Panc1 (cell line): Measurements from ENCODE around the gene TBCK. TPM values are rescaled to one million over a fixed set of nuclear protein-coding genes. Genes with fewer than 3 reads are reported as not detected.

Experiments
- ATAC-seq: fragments of 200-7000 bp; cut with Tn5 transposase; 2 replicates; pipeline ENCODE4 v1.9.1; 2020; ENCODE audit warnings: mild to moderate bottlenecking, moderate library complexity
- BruUV-seq: library from RNA; stranded (reverse); fragments of 400-500 nt; replicated peaks from 2 replicates; lab custom pipeline; 2021; lab: Mats Ljungman, UMichigan
- CTCF ChIA-PET: fragments of 300-600 bp; sonication (Branson Sonifier 250); formaldehyde crosslinking; loops from one replicate; lab custom pipeline; 2022; ENCODE audit warnings: antibody characterized with exemption; lab: Charles Lee
- POLR2A ChIA-PET: fragments of 300-600 bp; sonication (Branson Sonifier 250); formaldehyde crosslinking; loops from one replicate; lab custom pipeline; 2022; ENCODE audit warnings: antibody characterized with exemption; lab: Charles Lee
- DNase-seq: peaks from one replicate; pipeline ENCODE4 v3.0.0-alpha.2; 2010; ENCODE audit warnings: low read depth, low spot score
- H3K27ac ChIP-seq: 2 replicates; pipeline ENCODE4 v1.5.1; 2011; ENCODE audit warnings: mild to moderate bottlenecking, low read length, inconsistent platforms
- H3K27me3 ChIP-seq: fragments of 200-500 bp; sonication (Bioruptor generic); 2 replicates; pipeline ENCODE4 v1.6.0; 2014; ENCODE audit warnings: low read length, inconsistent platforms; ENCODE audit not compliant: control insufficient read depth, insufficient read depth
- H3K36me3 ChIP-seq: fragments of 200-500 bp; sonication (Bioruptor generic); 2 replicates; pipeline ENCODE4 v1.5.1; 2014; ENCODE audit warnings: inconsistent platforms, mild to moderate bottlenecking, low read length, moderate library complexity; ENCODE audit not compliant: control insufficient read depth, insufficient read depth
- H3K4me1 ChIP-seq: 2 replicates; pipeline ENCODE4 v1.5.1; 2011; ENCODE audit warnings: inconsistent platforms, mild to moderate bottlenecking, low read length, moderate library complexity; ENCODE audit not compliant: control insufficient read depth, insufficient read depth
- H3K4me3 ChIP-seq, 2 experiments: 2 replicates each; pipeline ENCODE4 v1.5.1; 2011 to 2012; ENCODE audit warnings: low read depth in 2 of 2, low read length in 2 of 2, mild to moderate bottlenecking in 2 of 2, inconsistent platforms in 1 of 2, moderate library complexity in 1 of 2
- H3K9me3 ChIP-seq: fragments of 200-500 bp; sonication (Bioruptor generic); 2 replicates; pipeline ENCODE4 v1.5.1; 2014; ENCODE audit warnings: low read depth, mild to moderate bottlenecking, inconsistent platforms, low read length, moderate library complexity; ENCODE audit not compliant: control insufficient read depth, insufficient read depth
- POLR2AphosphoS5 ChIP-seq: IDR thresholded peaks from 2 replicates; pipeline ENCODE4 v1.6.1; 2012; ENCODE audit warnings: mild to moderate bottlenecking, low read depth, low read length, moderate library complexity
- SIN3A ChIP-seq: IDR thresholded peaks from 2 replicates; pipeline ENCODE4 v1.6.1; 2012; ENCODE audit warnings: low read depth, mild to moderate bottlenecking, low read length, moderate library complexity, borderline replicate concordance; ENCODE audit not compliant: insufficient read depth
- TCF7L2 ChIP-seq: IDR thresholded peaks from 2 replicates; pipeline ENCODE4 v1.6.1; 2011; ENCODE audit warnings: mild to moderate bottlenecking, low read depth, low read length, inconsistent platforms
- in situ Hi-C: cut with HindIII; loops from 2 replicates; pipeline ENCODE4 v1.10.0; 2016; ENCODE audit warnings: low sequenced_read_pairs, low pct_unique_long_range_greater_than_20kb
- intact Hi-C: fragments of 100-400 bp; cut with micrococcal nuclease; formaldehyde crosslinking; loops from one replicate; pipeline ENCODE4 v1.10.0; 2022; ENCODE audit not compliant: unreplicated experiment
- total RNA-seq: library from RNA; stranded (reverse); gene quantifications from one replicate; pipeline ENCODE4 v1.2.1, GENCODE V29; 2021; ENCODE audit not compliant: unreplicated experiment
- TF ChIP-seq, protein P1 (sequence below), 2 experiments: IDR thresholded peaks; 2 replicates each; pipeline ENCODE4 v1.6.1; 2011 to 2012; ENCODE audit warnings: low read depth in 2 of 2, control low read depth in 1 of 2, low read length in 1 of 2, mild to moderate bottlenecking in 1 of 2, moderate library complexity in 1 of 2; ENCODE audit not compliant: insufficient read depth in 1 of 2
- TF ChIP-seq, protein P2 (sequence below): fragments of 450-650 bp; IDR thresholded peaks from 2 replicates; pipeline ENCODE4 v1.5.1; 2017; ENCODE audit warnings: mild to moderate bottlenecking

The TBCK gene
- total RNA-seq, 1 experiment from 2014 or later, result 15.1 TPM

DNA sequence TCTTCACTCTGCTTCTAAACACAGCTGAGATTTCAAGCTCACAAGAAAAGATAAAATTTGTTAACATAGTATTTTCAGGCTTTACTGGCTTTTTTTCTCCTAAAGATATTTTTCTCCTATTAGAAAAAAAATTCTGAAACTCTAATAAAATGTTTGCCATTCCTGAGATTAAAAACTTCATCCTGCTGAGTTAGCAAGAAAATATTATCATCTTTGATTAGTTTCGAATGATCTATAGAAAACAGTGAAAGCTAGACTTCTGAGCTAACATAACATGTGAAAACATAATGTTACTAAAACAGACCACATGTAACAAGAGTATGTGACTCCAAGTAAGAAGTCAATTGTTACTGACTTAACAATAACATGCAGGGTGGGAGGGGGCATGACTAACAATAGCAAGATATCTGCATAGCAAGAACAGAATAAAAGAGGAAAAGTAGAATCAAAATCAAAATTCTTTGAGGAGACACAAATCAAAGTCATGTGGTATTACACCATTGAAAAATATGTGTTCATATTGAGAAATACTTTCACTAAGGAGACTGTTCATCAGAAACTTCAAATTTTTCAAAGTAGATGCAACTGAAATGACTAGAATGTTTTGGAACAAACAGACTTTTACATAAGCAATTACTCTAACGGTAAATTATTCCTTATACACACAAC lies 14.5 kb downstream of the TBCK start:
- CTCF ChIA-PET, result no interaction called here
- H3K27me3 ChIP-seq, result no peaks in the 10 kb centered on the region
- H3K4me1 ChIP-seq, result no peaks in the 10 kb centered on the region
- POLR2A ChIA-PET, result no interaction called here
- no peaks in the 10 kb centered on the region for H3K9me3 ChIP-seq
- intact Hi-C loops, result no loop called here
- TF ChIP-seq, protein P1, sequence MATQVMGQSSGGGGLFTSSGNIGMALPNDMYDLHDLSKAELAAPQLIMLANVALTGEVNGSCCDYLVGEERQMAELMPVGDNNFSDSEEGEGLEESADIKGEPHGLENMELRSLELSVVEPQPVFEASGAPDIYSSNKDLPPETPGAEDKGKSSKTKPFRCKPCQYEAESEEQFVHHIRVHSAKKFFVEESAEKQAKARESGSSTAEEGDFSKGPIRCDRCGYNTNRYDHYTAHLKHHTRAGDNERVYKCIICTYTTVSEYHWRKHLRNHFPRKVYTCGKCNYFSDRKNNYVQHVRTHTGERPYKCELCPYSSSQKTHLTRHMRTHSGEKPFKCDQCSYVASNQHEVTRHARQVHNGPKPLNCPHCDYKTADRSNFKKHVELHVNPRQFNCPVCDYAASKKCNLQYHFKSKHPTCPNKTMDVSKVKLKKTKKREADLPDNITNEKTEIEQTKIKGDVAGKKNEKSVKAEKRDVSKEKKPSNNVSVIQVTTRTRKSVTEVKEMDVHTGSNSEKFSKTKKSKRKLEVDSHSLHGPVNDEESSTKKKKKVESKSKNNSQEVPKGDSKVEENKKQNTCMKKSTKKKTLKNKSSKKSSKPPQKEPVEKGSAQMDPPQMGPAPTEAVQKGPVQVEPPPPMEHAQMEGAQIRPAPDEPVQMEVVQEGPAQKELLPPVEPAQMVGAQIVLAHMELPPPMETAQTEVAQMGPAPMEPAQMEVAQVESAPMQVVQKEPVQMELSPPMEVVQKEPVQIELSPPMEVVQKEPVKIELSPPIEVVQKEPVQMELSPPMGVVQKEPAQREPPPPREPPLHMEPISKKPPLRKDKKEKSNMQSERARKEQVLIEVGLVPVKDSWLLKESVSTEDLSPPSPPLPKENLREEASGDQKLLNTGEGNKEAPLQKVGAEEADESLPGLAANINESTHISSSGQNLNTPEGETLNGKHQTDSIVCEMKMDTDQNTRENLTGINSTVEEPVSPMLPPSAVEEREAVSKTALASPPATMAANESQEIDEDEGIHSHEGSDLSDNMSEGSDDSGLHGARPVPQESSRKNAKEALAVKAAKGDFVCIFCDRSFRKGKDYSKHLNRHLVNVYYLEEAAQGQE (IDR thresholded peaks at IDR 0.05; ENCODE audit: insufficient read depth in 1 of 2, low read depth in 2 of 2, low read length in 1 of 2), result no peak
- TF ChIP-seq SIN3A (no peak), POLR2AphosphoS5 (no peak), TCF7L2 (no peak)
- TF ChIP-seq, protein P2, sequence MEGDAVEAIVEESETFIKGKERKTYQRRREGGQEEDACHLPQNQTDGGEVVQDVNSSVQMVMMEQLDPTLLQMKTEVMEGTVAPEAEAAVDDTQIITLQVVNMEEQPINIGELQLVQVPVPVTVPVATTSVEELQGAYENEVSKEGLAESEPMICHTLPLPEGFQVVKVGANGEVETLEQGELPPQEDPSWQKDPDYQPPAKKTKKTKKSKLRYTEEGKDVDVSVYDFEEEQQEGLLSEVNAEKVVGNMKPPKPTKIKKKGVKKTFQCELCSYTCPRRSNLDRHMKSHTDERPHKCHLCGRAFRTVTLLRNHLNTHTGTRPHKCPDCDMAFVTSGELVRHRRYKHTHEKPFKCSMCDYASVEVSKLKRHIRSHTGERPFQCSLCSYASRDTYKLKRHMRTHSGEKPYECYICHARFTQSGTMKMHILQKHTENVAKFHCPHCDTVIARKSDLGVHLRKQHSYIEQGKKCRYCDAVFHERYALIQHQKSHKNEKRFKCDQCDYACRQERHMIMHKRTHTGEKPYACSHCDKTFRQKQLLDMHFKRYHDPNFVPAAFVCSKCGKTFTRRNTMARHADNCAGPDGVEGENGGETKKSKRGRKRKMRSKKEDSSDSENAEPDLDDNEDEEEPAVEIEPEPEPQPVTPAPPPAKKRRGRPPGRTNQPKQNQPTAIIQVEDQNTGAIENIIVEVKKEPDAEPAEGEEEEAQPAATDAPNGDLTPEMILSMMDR, result no peak
- no TSS peak for BruUV-seq
- in situ Hi-C loops, result no loop called here
- no peak for ATAC-seq
- no peak overlapping the region for H3K27ac ChIP-seq
- H3K4me3 ChIP-seq, result no peak overlapping the region
- DNase-seq, result no peak
- no peaks in the 10 kb centered on the region for H3K36me3 ChIP-seq

DNA sequence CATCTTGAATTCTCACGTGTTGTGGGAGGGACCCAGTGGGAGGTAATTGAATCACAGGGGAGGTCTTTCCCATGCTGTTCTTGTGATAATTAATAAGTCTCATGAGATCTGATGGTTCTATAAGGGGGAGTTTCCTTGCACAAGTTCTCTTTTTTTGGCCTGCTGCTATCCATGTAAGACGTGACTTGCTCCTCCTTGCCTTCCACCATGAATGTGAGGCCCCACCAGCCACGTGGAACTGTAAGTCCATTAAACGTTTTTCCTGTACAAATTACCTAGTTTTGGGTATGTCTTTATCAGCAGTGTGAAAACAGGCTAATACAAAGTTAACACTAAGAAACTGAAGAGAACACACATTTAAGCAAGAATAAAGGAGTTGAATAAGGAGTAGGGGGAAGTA lies 16.0 kb downstream of the TBCK start:
- TF ChIP-seq, protein P2, result no peak
- TF ChIP-seq TCF7L2 (no peak), SIN3A (no peak), POLR2AphosphoS5 (no peak)
- TF ChIP-seq, protein P1 (IDR thresholded peaks at IDR 0.05; ENCODE audit: insufficient read depth in 1 of 2, low read depth in 2 of 2, low read length in 1 of 2), result no peak
- Histone ChIP-seq H3K36me3 (peaks cover 3% of the 10 kb centered on the region; the same call in 1 of the 2 replicates), H3K4me1 (no peaks in the 10 kb centered on the region), H3K4me3 (no peak overlapping the region), H3K27ac (no peak overlapping the region), H3K9me3 (no peaks in the 10 kb centered on the region), H3K27me3 (no peaks in the 10 kb centered on the region)
- ChIA-PET POLR2A (no interaction called here), CTCF (no interaction called here)
- BruUV-seq, result no TSS peak
- DNase-seq (no peak), ATAC-seq (no peak)
- in situ Hi-C loops (no loop called here), intact Hi-C loops (no loop called here)
